ENCODE measurements around the gene DRD3.

- TF ChIP-seq, protein P1, sequence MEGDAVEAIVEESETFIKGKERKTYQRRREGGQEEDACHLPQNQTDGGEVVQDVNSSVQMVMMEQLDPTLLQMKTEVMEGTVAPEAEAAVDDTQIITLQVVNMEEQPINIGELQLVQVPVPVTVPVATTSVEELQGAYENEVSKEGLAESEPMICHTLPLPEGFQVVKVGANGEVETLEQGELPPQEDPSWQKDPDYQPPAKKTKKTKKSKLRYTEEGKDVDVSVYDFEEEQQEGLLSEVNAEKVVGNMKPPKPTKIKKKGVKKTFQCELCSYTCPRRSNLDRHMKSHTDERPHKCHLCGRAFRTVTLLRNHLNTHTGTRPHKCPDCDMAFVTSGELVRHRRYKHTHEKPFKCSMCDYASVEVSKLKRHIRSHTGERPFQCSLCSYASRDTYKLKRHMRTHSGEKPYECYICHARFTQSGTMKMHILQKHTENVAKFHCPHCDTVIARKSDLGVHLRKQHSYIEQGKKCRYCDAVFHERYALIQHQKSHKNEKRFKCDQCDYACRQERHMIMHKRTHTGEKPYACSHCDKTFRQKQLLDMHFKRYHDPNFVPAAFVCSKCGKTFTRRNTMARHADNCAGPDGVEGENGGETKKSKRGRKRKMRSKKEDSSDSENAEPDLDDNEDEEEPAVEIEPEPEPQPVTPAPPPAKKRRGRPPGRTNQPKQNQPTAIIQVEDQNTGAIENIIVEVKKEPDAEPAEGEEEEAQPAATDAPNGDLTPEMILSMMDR (IDR thresholded peaks at IDR 0.05; ENCODE audit: low read depth, low read length, poor library complexity, severe bottlenecking): no peak
- TF ChIP-seq EZH2phosphoT487 (IDR thresholded peaks at IDR 0.05; ENCODE audit: borderline replicate concordance, low read length): no peak
Measured at GRCh38 chr3:114192136-114192535, 13.3 kb upstream of the DRD3 start.

Data from DOHH2 (cell line).